Trophoblast cell (in vitro differentiated cells and primary cell): ENCODE results near the gene CDSN.
"Not testable (repeated sequence)": the region's sequence is repeated elsewhere in the genome, so short reads cannot be mapped to it uniquely, and the experiment has no call there.

Source experiments
- DNase-seq, 2 donors: peaks; one replicate each; pipeline ENCODE4 v3.0.0-alpha.2; 2016
- H2AFZ ChIP-seq: 2 replicates; pipeline ENCODE4 v1.6.1; 2013; ENCODE audit warnings: low read length, moderate library complexity, mild to moderate bottlenecking; ENCODE audit not compliant: insufficient read depth, poor library complexity
- H2AK5ac ChIP-seq: 2 replicates; pipeline ENCODE4 v1.6.1; 2013; ENCODE audit warnings: mild to moderate bottlenecking, low read length
- H2BK120ac ChIP-seq: 2 replicates; pipeline ENCODE4 v1.6.1; 2013; ENCODE audit warnings: low read length, mild to moderate bottlenecking, moderate library complexity; ENCODE audit not compliant: insufficient read depth, poor library complexity
- H2BK12ac ChIP-seq: 2 replicates; pipeline ENCODE4 v1.6.1; 2013; ENCODE audit warnings: mild to moderate bottlenecking, low read length, moderate library complexity
- H2BK5ac ChIP-seq: 2 replicates; pipeline ENCODE4 v1.6.1; 2013; ENCODE audit warnings: low read length, low read depth, moderate library complexity, mild to moderate bottlenecking; ENCODE audit not compliant: poor library complexity
- H3K14ac ChIP-seq: 2 replicates; pipeline ENCODE4 v1.6.1; 2013; ENCODE audit warnings: mild to moderate bottlenecking, low read length
- H3K18ac ChIP-seq: 2 replicates; pipeline ENCODE4 v1.6.1; 2013; ENCODE audit warnings: mild to moderate bottlenecking, low read length
- H3K23ac ChIP-seq: 2 replicates; pipeline ENCODE4 v1.6.1; 2013; ENCODE audit warnings: low read length
- H3K27ac ChIP-seq: 2 replicates; pipeline ENCODE4 v1.5.1; 2013; ENCODE audit warnings: low read depth, mild to moderate bottlenecking, inconsistent platforms, low read length, moderate library complexity
- H3K27me3 ChIP-seq: 2 replicates; pipeline ENCODE4 v1.6.1; 2013; ENCODE audit warnings: inconsistent platforms, mild to moderate bottlenecking, low read length, moderate library complexity; ENCODE audit not compliant: insufficient read depth
- H3K36me3 ChIP-seq, 2 experiments: 1 replicate in 1 of 2; 2 replicates in 1 of 2; pipeline ENCODE4 v1.6.1; 2013; ENCODE audit warnings: low read length in 2 of 2, mild to moderate bottlenecking in 2 of 2, moderate library complexity in 1 of 2; ENCODE audit not compliant: insufficient read depth in 2 of 2, control insufficient read depth in 1 of 2
- H3K4ac ChIP-seq: 2 replicates; pipeline ENCODE4 v1.6.1; 2013; ENCODE audit warnings: low read depth, mild to moderate bottlenecking, low read length, moderate library complexity
- H3K4me1 ChIP-seq, 2 experiments: 1 replicate in 1 of 2; 2 replicates in 1 of 2; pipeline ENCODE4 v1.6.1; 2013; ENCODE audit warnings: low read length in 2 of 2, mild to moderate bottlenecking in 2 of 2, moderate library complexity in 1 of 2; ENCODE audit not compliant: insufficient read depth in 2 of 2, control insufficient read depth in 1 of 2
- H3K4me2 ChIP-seq: 2 replicates; pipeline ENCODE4 v1.6.1; 2013; ENCODE audit warnings: inconsistent platforms, mild to moderate bottlenecking, low read length, moderate library complexity
- H3K4me3 ChIP-seq: 2 replicates; pipeline ENCODE4 v1.5.1; 2013; ENCODE audit warnings: mild to moderate bottlenecking, low read depth, low read length, inconsistent platforms
- H3K79me1 ChIP-seq: one replicate; pipeline ENCODE4 v1.6.1; 2013; ENCODE audit warnings: low read length
- H3K79me2 ChIP-seq: 2 replicates; pipeline ENCODE4 v1.6.1; 2013; ENCODE audit warnings: low read length, mild to moderate bottlenecking; ENCODE audit not compliant: control insufficient read depth, insufficient read depth, poor library complexity
- H3K9ac ChIP-seq: 2 replicates; pipeline ENCODE4 v1.6.1; 2013; ENCODE audit warnings: mild to moderate bottlenecking, low read length
- H3K9me3 ChIP-seq: 2 replicates; pipeline ENCODE4 v1.6.1; 2013; ENCODE audit warnings: low read depth, mild to moderate bottlenecking, control low read depth, inconsistent platforms, low read length; ENCODE audit not compliant: insufficient read depth
- H4K12ac ChIP-seq: 2 replicates; pipeline ENCODE4 v1.6.1; 2013; ENCODE audit warnings: low read depth, mild to moderate bottlenecking, low read length, moderate library complexity
- H4K8ac ChIP-seq: 2 replicates; pipeline ENCODE4 v1.6.1; 2013; ENCODE audit warnings: low read depth, mild to moderate bottlenecking, low read length, moderate library complexity
- H4K91ac ChIP-seq: one replicate; pipeline ENCODE4 v1.6.1; 2013; ENCODE audit warnings: low read depth, mild to moderate bottlenecking, low read length, moderate library complexity
- WGBS: extraction: QIAGEN DNeasy Blood & Tissue Kit; methylation state at CpG from one replicate; pipeline ENCODE4 v1.1.7; 2013; ENCODE audit warnings: missing lambda C conversion rate; ENCODE audit not compliant: insufficient read length, insufficient coverage; ENCODE audit errors: extremely low coverage; 5-methylcytosine and 5-hydroxymethylcytosine counted together

The CDSN gene

DNA sequence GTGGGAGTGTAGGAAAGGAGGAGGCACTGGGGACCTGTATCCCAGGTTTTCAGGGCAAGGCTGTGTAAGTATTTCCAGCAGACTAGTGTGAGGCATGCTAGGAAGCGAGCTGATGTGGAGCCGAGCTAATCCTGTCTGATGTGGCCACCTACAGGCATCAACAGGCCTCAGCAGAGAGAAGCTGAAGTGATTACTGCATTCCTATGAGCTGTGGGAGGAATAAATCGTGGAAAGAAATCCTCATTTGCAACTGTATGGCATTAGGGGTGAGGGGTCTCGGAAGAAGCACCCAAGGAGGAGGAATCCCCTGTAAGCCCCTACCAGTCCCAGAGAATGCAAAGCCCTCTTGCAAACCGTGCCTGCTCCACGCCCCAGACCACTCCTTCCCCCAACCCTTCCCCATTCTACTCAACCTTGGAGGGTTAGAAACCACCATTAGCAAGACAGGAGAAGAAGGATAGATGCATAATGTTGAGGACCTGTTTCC, 49.5 kb downstream of the CDSN start:
- no peaks in the 10 kb centered on the region for H3K27me3 ChIP-seq
- WGBS: no CpG with 5 or more reads among the region's 6 CpGs

GRCh38 chr6:31068669-31069340, 51.4 kb downstream of the CDSN start:
- no peak overlapping the region for H3K27ac ChIP-seq
- no CpG with 5 or more reads among the region's 13 CpGs for WGBS
- no peak overlapping the region for H3K23ac ChIP-seq
- no peaks in the 10 kb centered on the region for H3K27me3 ChIP-seq
- no peak overlapping the region for H3K9ac ChIP-seq
- H2BK12ac ChIP-seq: no peak overlapping the region
- H3K4me1 ChIP-seq: peaks cover 1 to 2% of the 10 kb centered on the region in 2 experiments
- H2AFZ ChIP-seq: no peak overlapping the region
- H2BK5ac ChIP-seq: no peak overlapping the region
- no peak overlapping the region for H3K14ac ChIP-seq
- no peak overlapping the region for H3K18ac ChIP-seq
- H3K79me1 ChIP-seq: peaks cover 2% of the 10 kb centered on the region
- no peak overlapping the region for H3K4ac ChIP-seq
- no peaks in the 10 kb centered on the region for H3K9me3 ChIP-seq
- peak; percentile 51 to 84 for DNase-seq
- no peak overlapping the region for H3K4me2 ChIP-seq
- no peaks in the 10 kb centered on the region for H3K36me3 ChIP-seq
- H4K12ac ChIP-seq: no peak overlapping the region
- no peaks in the 10 kb centered on the region for H3K79me2 ChIP-seq
- H2BK120ac ChIP-seq: no peak overlapping the region
- H2AK5ac ChIP-seq: no peak overlapping the region
- H4K91ac ChIP-seq: no peak overlapping the region
- H4K8ac ChIP-seq: no peak overlapping the region
- no peak overlapping the region for H3K4me3 ChIP-seq

More for the DNA sequence above, 49.5 kb downstream of the CDSN start:
- Histone ChIP-seq H2AFZ (no peak overlapping the region), H3K4me3 (no peak overlapping the region), H2BK12ac (peak overlapping the region; percentile 67), H3K4ac (no peak overlapping the region), H3K9me3 (no peaks in the 10 kb centered on the region), H3K4me2 (no peak overlapping the region), H3K23ac (no peak overlapping the region), H4K12ac (no peak overlapping the region), H3K9ac (no peak overlapping the region), H3K4me1 (peaks cover 2 to 3% of the 10 kb centered on the region in 2 experiments), H3K79me2 (no peaks in the 10 kb centered on the region), H2BK5ac (no peak overlapping the region), H3K36me3 (no peaks in the 10 kb centered on the region), H4K8ac (no peak overlapping the region), H3K27ac (no peak overlapping the region), H3K14ac (no peak overlapping the region), H2AK5ac (no peak overlapping the region), H2BK120ac (no peak overlapping the region), H3K18ac (no peak overlapping the region), H3K79me1 (no peaks in the 10 kb centered on the region), H4K91ac (no peak overlapping the region)
- DNase-seq: peak; percentile 13 to 14

DNA sequence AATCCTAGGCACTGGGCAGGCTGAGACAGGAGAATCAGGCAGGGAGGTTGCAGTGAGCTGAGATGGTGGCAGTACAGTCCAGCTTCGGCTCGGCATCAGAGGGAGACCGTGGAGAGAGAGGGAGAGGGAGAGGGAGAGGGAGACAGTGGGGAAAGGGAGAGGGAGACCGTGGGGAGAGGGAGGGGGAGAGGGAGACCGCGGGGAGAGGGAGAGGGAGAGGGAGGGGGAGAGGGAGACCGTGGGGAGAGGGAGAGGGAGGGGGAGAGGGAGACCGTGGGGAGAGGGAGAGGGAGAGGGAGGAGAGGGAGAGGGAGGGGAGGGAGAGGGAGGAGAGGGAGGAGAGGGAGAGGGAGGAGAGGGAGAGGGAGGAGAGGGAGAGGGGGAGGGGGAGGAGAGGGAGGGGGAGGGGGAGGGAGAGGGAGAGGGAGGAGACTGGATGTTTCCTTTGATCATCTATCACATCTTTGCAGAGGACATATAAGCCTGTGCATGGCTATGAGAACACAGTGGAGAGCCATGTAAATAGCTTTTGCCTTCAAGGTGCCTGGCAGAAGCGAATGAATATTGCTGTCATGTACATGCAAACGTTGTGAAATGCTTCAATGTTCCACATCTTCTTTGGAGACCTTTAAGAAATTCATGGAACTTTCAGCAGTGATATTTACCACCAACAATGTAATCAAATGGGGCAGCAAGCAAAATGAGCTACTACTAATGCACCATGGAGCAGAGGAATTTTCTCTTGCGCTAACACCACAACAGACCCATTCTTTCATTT, 52.2 kb downstream of the CDSN start:
- H3K23ac ChIP-seq: not testable (repeated sequence)

GRCh38 chr6:31067028-31067427, 53.2 kb downstream of the CDSN start:
- H3K9ac ChIP-seq, H3K4ac ChIP-seq, H4K91ac ChIP-seq, H2AFZ ChIP-seq, H2AK5ac ChIP-seq, H4K8ac ChIP-seq, H2BK12ac ChIP-seq, H3K36me3 ChIP-seq, H3K79me2 ChIP-seq, H3K4me2 ChIP-seq, H2BK120ac ChIP-seq, H3K27ac ChIP-seq, H2BK5ac ChIP-seq, H3K27me3 ChIP-seq, H4K12ac ChIP-seq, H3K79me1 ChIP-seq, H3K14ac ChIP-seq, H3K18ac ChIP-seq, H3K4me1 ChIP-seq, DNase-seq, H3K23ac ChIP-seq, H3K9me3 ChIP-seq, H3K4me3 ChIP-seq: not testable (repeated sequence)
- WGBS: no CpG with 5 or more reads among the region's 32 CpGs

More for the DNA sequence above, 52.2 kb downstream of the CDSN start:
- H3K36me3 ChIP-seq, H3K9ac ChIP-seq, H3K4me3 ChIP-seq, H3K4ac ChIP-seq, H3K9me3 ChIP-seq, H3K4me1 ChIP-seq, H3K4me2 ChIP-seq, H4K91ac ChIP-seq, H3K27me3 ChIP-seq, H3K79me1 ChIP-seq, H4K12ac ChIP-seq, H3K27ac ChIP-seq, H3K79me2 ChIP-seq, H2BK12ac ChIP-seq, H2BK120ac ChIP-seq, H4K8ac ChIP-seq, H3K18ac ChIP-seq, H2AFZ ChIP-seq, H2AK5ac ChIP-seq, DNase-seq, H3K14ac ChIP-seq, H2BK5ac ChIP-seq: not testable (repeated sequence)
- WGBS: no CpG with 5 or more reads among the region's 11 CpGs
